Tibial artery (tissue), 4 donors: ENCODE measurements around the gene MPO.

ENCODE experiments used
- DNase-seq, 2 donors: peaks; one replicate each; pipeline ENCODE4 v3.0.0-alpha.2; 2019
- H3K27ac ChIP-seq, 2 donors: fragments of 200-600 bp; sonication (generic) in 1 of 2; 1 replicate in 1 of 2; 2 replicates in 1 of 2; pipeline ENCODE4 v1.5.1; 2018 to 2019; ENCODE audit warnings: mild to moderate bottlenecking in 1 of 2
- H3K27me3 ChIP-seq, 2 donors: fragments of 200-600 bp; sonication (generic) in 1 of 2; one replicate each; pipeline versions ENCODE4 v1.5.1 to v1.6.0; 2016 to 2019
- H3K36me3 ChIP-seq, 3 donors: fragments of 200-600 bp; sonication (generic) in 2 of 3; one replicate each; pipeline ENCODE4 v1.5.1; 2016 to 2019; ENCODE audit warnings: mild to moderate bottlenecking in 2 of 3
- H3K4me1 ChIP-seq, 4 donors: fragments of 200-600 bp; sonication (generic) in 2 of 4; 1 replicate in 3 of 4; 2 replicates in 1 of 4; pipeline ENCODE4 v1.5.1; 2016 to 2019
- H3K4me3 ChIP-seq, 2 donors: fragments of 200-600 bp; sonication (generic) in 1 of 2; 1 replicate in 1 of 2; 2 replicates in 1 of 2; pipeline ENCODE4 v1.5.1; 2018 to 2019; ENCODE audit warnings: mild to moderate bottlenecking in 2 of 2
- H3K9me3 ChIP-seq, 3 donors: fragments of 200-600 bp; sonication (generic) in 1 of 3; one replicate each; pipeline ENCODE4 v1.5.1; 2016 to 2019
- CTCF ChIP-seq, 2 experiments: fragments of 200-600 bp in 1 of 2; fragments of 450-650 bp in 1 of 2; IDR thresholded peaks; one replicate each; pipeline ENCODE4 v1.5.1; 2017 to 2019; ENCODE audit warnings: antibody characterized with exemption in 2 of 2, mild to moderate bottlenecking in 1 of 2, moderate library complexity in 1 of 2
- intact Hi-C: fragments of 100-400 bp; cut with DNase I; formaldehyde crosslinking; loops from one replicate; pipeline ENCODE4 v1.15.0; 2023; ENCODE audit warnings: low total_unique reads

Gene MPO

GRCh38 chr17:58254803-58255202 is 25.9 kb downstream of the MPO start:
- no peaks in the 10 kb centered on the region for H3K9me3 ChIP-seq
- intact Hi-C loops, result no loop called here
- no peak for TF ChIP-seq CTCF (IDR thresholded peaks at IDR 0.05)
- no peak for DNase-seq
- no peak overlapping the region for H3K27ac ChIP-seq
- no peak overlapping the region for H3K4me3 ChIP-seq
- H3K36me3 ChIP-seq, result no peaks in the 10 kb centered on the region
- H3K4me1 ChIP-seq, result peaks cover 0 to 3% (median 1%) of the 10 kb centered on the region in 4 donors
- peaks cover 0 to 40% of the 10 kb centered on the region in 2 donors for H3K27me3 ChIP-seq

GRCh38 chr17:58253082-58253481 is 27.7 kb downstream of the MPO start:
- Histone ChIP-seq H3K27ac (no peak overlapping the region), H3K4me3 (no peak overlapping the region), H3K27me3 (peaks cover 0 to 52% of the 10 kb centered on the region in 2 donors), H3K36me3 (no peaks in the 10 kb centered on the region), H3K4me1 (peaks cover 0 to 14% (median 9%) of the 10 kb centered on the region in 4 donors), H3K9me3 (no peaks in the 10 kb centered on the region)
- no peak for DNase-seq
- intact Hi-C loops, result no loop called here
- no peak for TF ChIP-seq CTCF (IDR thresholded peaks at IDR 0.05)

DNA sequence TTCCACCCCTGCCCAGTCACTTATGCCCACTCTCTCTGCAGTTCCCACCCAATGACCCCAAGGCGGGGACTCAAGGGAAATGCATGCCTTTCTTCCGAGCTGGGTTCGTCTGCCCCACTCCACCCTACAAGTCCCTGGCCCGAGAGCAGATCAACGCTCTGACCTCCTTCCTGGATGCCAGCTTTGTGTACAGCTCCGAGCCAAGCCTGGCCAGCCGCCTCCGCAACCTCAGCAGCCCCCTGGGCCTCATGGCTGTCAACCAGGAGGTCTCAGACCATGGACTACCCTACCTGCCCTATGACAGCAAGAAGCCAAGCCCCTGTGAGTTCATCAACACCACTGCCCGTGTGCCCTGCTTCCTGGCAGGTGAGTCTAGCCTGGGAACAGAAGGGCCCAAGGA is 28.6 kb downstream of the MPO start:
- no peak overlapping the region for H3K4me3 ChIP-seq
- no peak overlapping the region for H3K27ac ChIP-seq
- no peak for DNase-seq
- no peaks in the 10 kb centered on the region for H3K9me3 ChIP-seq
- peaks cover 0 to 14% (median 9%) of the 10 kb centered on the region in 4 donors for H3K4me1 ChIP-seq
- TF ChIP-seq CTCF (IDR thresholded peaks at IDR 0.05), result no peak
- H3K36me3 ChIP-seq, result no peaks in the 10 kb centered on the region
- intact Hi-C loops, result no loop called here
- peaks cover 0 to 54% of the 10 kb centered on the region in 2 donors for H3K27me3 ChIP-seq

- no peak for TF ChIP-seq CTCF (IDR thresholded peaks at IDR 0.05)
- peaks cover 0 to 14% (median 9%) of the 10 kb centered on the region in 4 donors for H3K4me1 ChIP-seq
- H3K27me3 ChIP-seq, result peaks cover 0 to 68% of the 10 kb centered on the region in 2 donors
- no peak overlapping the region for H3K27ac ChIP-seq
- no peak for DNase-seq
- no peaks in the 10 kb centered on the region for H3K36me3 ChIP-seq
- H3K4me3 ChIP-seq, result no peak overlapping the region
- H3K9me3 ChIP-seq, result no peaks in the 10 kb centered on the region
- intact Hi-C loops, result no loop called here
Measured at GRCh38 chr17:58250344-58251011, 30.3 kb downstream of the MPO start.

- Histone ChIP-seq H3K9me3 (no peaks in the 10 kb centered on the region), H3K27me3 (peaks cover 0 to 68% of the 10 kb centered on the region in 2 donors), H3K27ac (no peak overlapping the region), H3K4me1 (peaks cover 0 to 14% (median 9%) of the 10 kb centered on the region in 4 donors), H3K4me3 (peak overlapping the region; percentile 28 to 45), H3K36me3 (no peaks in the 10 kb centered on the region)
- DNase-seq, result no peak
- intact Hi-C loops, result no loop called here
- TF ChIP-seq CTCF (IDR thresholded peaks at IDR 0.05), result peak; percentile 70 to 95
Measured at GRCh38 chr17:58249270-58250133, 31.2 kb downstream of the MPO start.
